ENCODE results near the gene RHOG.

DNA sequence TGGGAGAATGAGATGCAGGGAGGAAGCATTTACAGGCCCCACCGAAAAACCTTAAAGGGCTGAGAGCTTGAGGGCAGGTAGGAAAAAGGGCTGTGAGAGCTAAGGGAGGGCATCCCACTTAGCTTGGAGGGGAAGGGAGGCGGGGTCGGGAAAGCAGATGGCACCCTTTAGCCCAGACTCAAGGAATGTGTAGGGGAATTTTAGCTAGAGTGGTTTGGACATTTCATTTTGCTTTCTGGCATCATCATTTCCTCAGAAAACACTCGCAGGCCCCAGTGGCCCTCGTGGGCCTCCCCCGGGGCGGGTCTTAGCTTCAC lies 13.9 kb upstream of the RHOG start:
- TF ChIP-seq, protein P1, sequence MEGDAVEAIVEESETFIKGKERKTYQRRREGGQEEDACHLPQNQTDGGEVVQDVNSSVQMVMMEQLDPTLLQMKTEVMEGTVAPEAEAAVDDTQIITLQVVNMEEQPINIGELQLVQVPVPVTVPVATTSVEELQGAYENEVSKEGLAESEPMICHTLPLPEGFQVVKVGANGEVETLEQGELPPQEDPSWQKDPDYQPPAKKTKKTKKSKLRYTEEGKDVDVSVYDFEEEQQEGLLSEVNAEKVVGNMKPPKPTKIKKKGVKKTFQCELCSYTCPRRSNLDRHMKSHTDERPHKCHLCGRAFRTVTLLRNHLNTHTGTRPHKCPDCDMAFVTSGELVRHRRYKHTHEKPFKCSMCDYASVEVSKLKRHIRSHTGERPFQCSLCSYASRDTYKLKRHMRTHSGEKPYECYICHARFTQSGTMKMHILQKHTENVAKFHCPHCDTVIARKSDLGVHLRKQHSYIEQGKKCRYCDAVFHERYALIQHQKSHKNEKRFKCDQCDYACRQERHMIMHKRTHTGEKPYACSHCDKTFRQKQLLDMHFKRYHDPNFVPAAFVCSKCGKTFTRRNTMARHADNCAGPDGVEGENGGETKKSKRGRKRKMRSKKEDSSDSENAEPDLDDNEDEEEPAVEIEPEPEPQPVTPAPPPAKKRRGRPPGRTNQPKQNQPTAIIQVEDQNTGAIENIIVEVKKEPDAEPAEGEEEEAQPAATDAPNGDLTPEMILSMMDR (IDR thresholded peaks at IDR 0.05; ENCODE audit: low read depth, low read length) = no peak
- no peak for TF ChIP-seq POLR2A (IDR thresholded peaks at IDR 0.05; ENCODE audit: extremely low read depth, insufficient read length)
